Smooth muscle cell (in vitro differentiated cells): ENCODE measurements around the gene FMNL1. TPM values are rescaled to one million over a fixed set of nuclear protein-coding genes. Genes with fewer than 3 reads are reported as not detected.

Source experiments
- DNase-seq: peaks from one replicate; lab custom pipeline; 2025; ENCODE audit not compliant: unreplicated experiment; lab: John Stamatoyannopoulos, UW
- H2AFZ ChIP-seq: fragments of 200-600 bp; sonication (generic); 2 replicates; pipeline ENCODE4 v1.6.0; 2016; ENCODE audit warnings: antibody characterized with exemption, low read depth, mild to moderate bottlenecking
- H3F3A ChIP-seq: fragments of 200-600 bp; sonication (generic); 2 replicates; pipeline ENCODE4 v1.6.0; 2017; ENCODE audit warnings: antibody characterized with exemption, low read depth
- H3K27ac ChIP-seq: fragments of 200-600 bp; sonication (generic); 2 replicates; pipeline ENCODE4 v1.5.1; 2016; ENCODE audit warnings: low read depth, mild to moderate bottlenecking
- H3K27me3 ChIP-seq: fragments of 200-600 bp; sonication (generic); 2 replicates; pipeline ENCODE4 v1.6.1; 2016; ENCODE audit warnings: low read depth, mild to moderate bottlenecking
- H3K36me3 ChIP-seq: fragments of 200-600 bp; sonication (generic); 2 replicates; pipeline ENCODE4 v1.5.1; 2016; ENCODE audit warnings: low read depth
- H3K4me1 ChIP-seq: fragments of 200-600 bp; sonication (generic); 2 replicates; pipeline ENCODE4 v1.5.1; 2016; ENCODE audit warnings: low read depth
- H3K4me2 ChIP-seq: fragments of 200-600 bp; sonication (generic); 2 replicates; pipeline ENCODE4 v1.6.0; 2016; ENCODE audit warnings: mild to moderate bottlenecking
- H3K4me3 ChIP-seq: fragments of 200-600 bp; sonication (generic); 2 replicates; pipeline ENCODE4 v1.5.1; 2016; ENCODE audit warnings: mild to moderate bottlenecking
- H3K79me2 ChIP-seq: fragments of 200-600 bp; sonication (generic); 2 replicates; pipeline ENCODE4 v1.6.0; 2016; ENCODE audit warnings: low read depth, mild to moderate bottlenecking
- H3K9ac ChIP-seq: fragments of 200-600 bp; sonication (generic); 2 replicates; pipeline ENCODE4 v1.6.0; 2016; ENCODE audit warnings: low read depth
- H3K9me3 ChIP-seq: fragments of 200-600 bp; sonication (generic); replicated peaks from 2 replicates; pipeline ENCODE4 v1.5.1; 2016; ENCODE audit warnings: low read depth
- H4K20me1 ChIP-seq: fragments of 200-600 bp; sonication (generic); 2 replicates; pipeline ENCODE4 v1.6.0; 2016; ENCODE audit warnings: low read depth
- CTCF ChIP-seq: fragments of 200-600 bp; sonication (generic); IDR thresholded peaks from 2 replicates; pipeline ENCODE4 v1.5.1; 2017; ENCODE audit warnings: borderline replicate concordance, mild to moderate bottlenecking, antibody characterized with exemption; ENCODE audit not compliant: insufficient read depth, poor library complexity, severe bottlenecking
- WGBS: methylation state at CpG from one replicate; pipeline ENCODE4 v1.1.7; 2016; ENCODE audit warnings: low lambda C conversion rate; 5-methylcytosine and 5-hydroxymethylcytosine counted together
- polyA plus RNA-seq: library from polyadenylated mRNA; unstranded; fragments of >200 nt; fragmentation: Nextera tagmentation; extraction: Ambion mirVana; gene quantifications from 2 replicates; pipeline ENCODE4 v1.2.1, GENCODE V29; 2016
- total RNA-seq: library from RNA; depleted of rRNA; stranded (reverse); fragments of >200 nt; gene quantifications from 2 replicates; pipeline ENCODE4 v1.2.3, GENCODE V29; 2014

FMNL1 gene
- total and polyA plus RNA-seq, 2 experiments from 2014 or later, result 0.37 to 0.90 TPM

GRCh38 chr17:45291171-45291805 lies 69.6 kb downstream of the FMNL1 start:
- no peak overlapping the region for H3K4me3 ChIP-seq
- no peak overlapping the region for H3K27ac ChIP-seq
- no peak overlapping the region for H3K9ac ChIP-seq
- DNase-seq, result no peak
- H3F3A ChIP-seq, result peaks cover 22% of the 10 kb centered on the region
- no peaks in the 10 kb centered on the region for H3K27me3 ChIP-seq
- peaks cover 12% of the 10 kb centered on the region for H3K79me2 ChIP-seq
- H2AFZ ChIP-seq, result no peak overlapping the region
- H3K4me2 ChIP-seq, result no peak overlapping the region
- TF ChIP-seq CTCF, result no peak
- no peaks in the 10 kb centered on the region for H3K36me3 ChIP-seq
- peaks cover 10% of the 10 kb centered on the region for H3K4me1 ChIP-seq
- WGBS, result 76% methylated on average over 5 of the region's 5 CpGs
- peaks cover 59% of the 10 kb centered on the region for H4K20me1 ChIP-seq
- H3K9me3 ChIP-seq, result no peaks in the 10 kb centered on the region

- peaks cover 24% of the 10 kb centered on the region for H3K79me2 ChIP-seq
- no peaks in the 10 kb centered on the region for H3K36me3 ChIP-seq
- peak overlapping the region; percentile 71 for H3K27ac ChIP-seq
- peaks cover 10% of the 10 kb centered on the region for H3K4me1 ChIP-seq
- no peak overlapping the region for H3K4me2 ChIP-seq
- H4K20me1 ChIP-seq, result peaks cover 73% of the 10 kb centered on the region
- H3K9ac ChIP-seq, result no peak overlapping the region
- H3K4me3 ChIP-seq, result no peak overlapping the region
- TF ChIP-seq CTCF, result no peak
- H3F3A ChIP-seq, result peaks cover 22% of the 10 kb centered on the region
- H2AFZ ChIP-seq, result no peak overlapping the region
- H3K9me3 ChIP-seq, result no peaks in the 10 kb centered on the region
- no peak for DNase-seq
- no peaks in the 10 kb centered on the region for H3K27me3 ChIP-seq
- 85% methylated on average over 12 of the region's 12 CpGs for WGBS
These were observed 71.2 kb downstream of the FMNL1 start for GRCh38 chr17:45292696-45293412.

GRCh38 chr17:45293413-45294211 lies 71.9 kb downstream of the FMNL1 start:
- 19% methylated on average over 10 of the region's 10 CpGs for WGBS

More at GRCh38 chr17:45293413-45294211, 71.9 kb downstream of the FMNL1 start:
- Histone ChIP-seq H3K4me1 (peaks cover 10% of the 10 kb centered on the region), H3K4me3 (no peak overlapping the region), H2AFZ (no peak overlapping the region), H3F3A (peaks cover 22% of the 10 kb centered on the region), H3K4me2 (peak overlapping the region; percentile 32), H3K36me3 (no peaks in the 10 kb centered on the region), H4K20me1 (peaks cover 81% of the 10 kb centered on the region), H3K27ac (peak overlapping the region; percentile 71), H3K79me2 (peaks cover 30% of the 10 kb centered on the region), H3K27me3 (no peaks in the 10 kb centered on the region), H3K9me3 (no peaks in the 10 kb centered on the region), H3K9ac (peak overlapping the region; percentile 7)
- peak; percentile 13 for TF ChIP-seq CTCF
- DNase-seq, result peak; percentile 26
